ENCODE data around the gene BTG4. TPM values are rescaled to one million over a fixed set of nuclear protein-coding genes. Genes with fewer than 3 reads are reported as not detected.

Gene BTG4
- total and polyA plus RNA-seq, 9 of the 15 experiments (the other 6 are each of a cell fraction or from before 2014, with no cell fraction given) = not detected

DNA sequence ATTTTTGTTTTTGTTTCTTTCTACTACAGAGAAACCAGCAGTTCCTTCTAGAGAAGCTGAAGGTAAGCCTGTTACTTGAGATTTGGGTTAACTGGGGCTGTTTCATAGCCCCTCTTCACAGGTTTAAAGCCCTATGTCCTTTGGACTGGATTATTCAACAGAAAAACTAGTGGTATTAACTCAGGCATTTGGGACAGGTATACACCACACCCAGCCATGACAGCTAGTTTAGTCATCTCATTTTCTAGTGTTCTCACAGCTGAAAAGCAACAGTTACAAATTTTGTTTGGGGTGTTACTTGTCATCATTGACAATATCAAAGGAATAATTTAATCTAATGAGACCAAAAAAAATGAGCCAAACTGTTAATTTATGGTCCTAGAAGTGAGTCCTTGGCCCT lies 42.3 kb upstream of the BTG4 start:
- BruUV-seq (replicated peaks) = no TSS peak
- Histone ChIP-seq H3K9me1 (ENCODE audit: control insufficient read depth, insufficient read depth, low read length) (no peaks in the 10 kb centered on the region), H2AFZ (ENCODE audit: low read depth, low read length) (no peak overlapping the region), H3K9me3 (replicated peaks; ENCODE audit: control insufficient read depth, insufficient read depth, low read depth, low read length) (no peaks in the 10 kb centered on the region), H4K20me1 (replicated peaks; ENCODE audit: control insufficient read depth, insufficient read depth, low read length) (no peaks in the 10 kb centered on the region), H3K9ac (ENCODE audit: insufficient read depth in 1 of 2, low read depth in 2 of 2, low read length in 2 of 2) (no peak overlapping the region), H3K27me3 (ENCODE audit: control insufficient read depth in 2 of 2, insufficient read depth in 2 of 2, low read length in 2 of 2) (peaks cover 5 to 6% of the 10 kb centered on the region in 2 experiments; a peak in 4 of 5 replicates), H3K4me3 (no peak overlapping the region), H3K36me3 (ENCODE audit: control insufficient read depth, insufficient read depth, low read length) (no peaks in the 10 kb centered on the region), H3K4me1 (replicated peaks in 1 of 2; ENCODE audit: control insufficient read depth in 2 of 2, insufficient read depth in 2 of 2, low read length in 2 of 2) (no peaks in the 10 kb centered on the region), H3K27ac (ENCODE audit: extremely low read depth, low read depth, low read length) (no peak overlapping the region), H3K4me2 (ENCODE audit: insufficient read depth, low read length) (no peak overlapping the region), H3K79me2 (ENCODE audit: control insufficient read depth, insufficient read depth, low read length) (no peaks in the 10 kb centered on the region)
- intact Hi-C loops (cut with micrococcal nuclease) (no loop called here), in situ Hi-C loops (cut with MboI) (no loop called here)
- no peak for ATAC-seq
- TF ChIP-seq KHSRP (IDR thresholded peaks at IDR 0.05) (no peak), CHD4 (IDR thresholded peaks at IDR 0.05; ENCODE audit: insufficient read depth, insufficient replicate concordance, low read depth, low read length, poor library complexity, severe bottlenecking) (no peak), DDX20 (tag; IDR thresholded peaks at IDR 0.05; ENCODE audit: low read depth) (no peak), ZNF644 (tag; IDR thresholded peaks at IDR 0.05; ENCODE audit: low read depth) (no peak), FOXJ2 (tag; IDR thresholded peaks at IDR 0.05) (no peak)
- TF ChIP-seq, protein P1, sequence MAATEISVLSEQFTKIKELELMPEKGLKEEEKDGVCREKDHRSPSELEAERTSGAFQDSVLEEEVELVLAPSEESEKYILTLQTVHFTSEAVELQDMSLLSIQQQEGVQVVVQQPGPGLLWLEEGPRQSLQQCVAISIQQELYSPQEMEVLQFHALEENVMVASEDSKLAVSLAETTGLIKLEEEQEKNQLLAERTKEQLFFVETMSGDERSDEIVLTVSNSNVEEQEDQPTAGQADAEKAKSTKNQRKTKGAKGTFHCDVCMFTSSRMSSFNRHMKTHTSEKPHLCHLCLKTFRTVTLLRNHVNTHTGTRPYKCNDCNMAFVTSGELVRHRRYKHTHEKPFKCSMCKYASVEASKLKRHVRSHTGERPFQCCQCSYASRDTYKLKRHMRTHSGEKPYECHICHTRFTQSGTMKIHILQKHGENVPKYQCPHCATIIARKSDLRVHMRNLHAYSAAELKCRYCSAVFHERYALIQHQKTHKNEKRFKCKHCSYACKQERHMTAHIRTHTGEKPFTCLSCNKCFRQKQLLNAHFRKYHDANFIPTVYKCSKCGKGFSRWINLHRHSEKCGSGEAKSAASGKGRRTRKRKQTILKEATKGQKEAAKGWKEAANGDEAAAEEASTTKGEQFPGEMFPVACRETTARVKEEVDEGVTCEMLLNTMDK (IDR thresholded peaks at IDR 0.05; ENCODE audit: borderline replicate concordance, insufficient read depth, low read depth, low read length, poor library complexity, severe bottlenecking) = no peak
- TF ChIP-seq, protein P2, sequence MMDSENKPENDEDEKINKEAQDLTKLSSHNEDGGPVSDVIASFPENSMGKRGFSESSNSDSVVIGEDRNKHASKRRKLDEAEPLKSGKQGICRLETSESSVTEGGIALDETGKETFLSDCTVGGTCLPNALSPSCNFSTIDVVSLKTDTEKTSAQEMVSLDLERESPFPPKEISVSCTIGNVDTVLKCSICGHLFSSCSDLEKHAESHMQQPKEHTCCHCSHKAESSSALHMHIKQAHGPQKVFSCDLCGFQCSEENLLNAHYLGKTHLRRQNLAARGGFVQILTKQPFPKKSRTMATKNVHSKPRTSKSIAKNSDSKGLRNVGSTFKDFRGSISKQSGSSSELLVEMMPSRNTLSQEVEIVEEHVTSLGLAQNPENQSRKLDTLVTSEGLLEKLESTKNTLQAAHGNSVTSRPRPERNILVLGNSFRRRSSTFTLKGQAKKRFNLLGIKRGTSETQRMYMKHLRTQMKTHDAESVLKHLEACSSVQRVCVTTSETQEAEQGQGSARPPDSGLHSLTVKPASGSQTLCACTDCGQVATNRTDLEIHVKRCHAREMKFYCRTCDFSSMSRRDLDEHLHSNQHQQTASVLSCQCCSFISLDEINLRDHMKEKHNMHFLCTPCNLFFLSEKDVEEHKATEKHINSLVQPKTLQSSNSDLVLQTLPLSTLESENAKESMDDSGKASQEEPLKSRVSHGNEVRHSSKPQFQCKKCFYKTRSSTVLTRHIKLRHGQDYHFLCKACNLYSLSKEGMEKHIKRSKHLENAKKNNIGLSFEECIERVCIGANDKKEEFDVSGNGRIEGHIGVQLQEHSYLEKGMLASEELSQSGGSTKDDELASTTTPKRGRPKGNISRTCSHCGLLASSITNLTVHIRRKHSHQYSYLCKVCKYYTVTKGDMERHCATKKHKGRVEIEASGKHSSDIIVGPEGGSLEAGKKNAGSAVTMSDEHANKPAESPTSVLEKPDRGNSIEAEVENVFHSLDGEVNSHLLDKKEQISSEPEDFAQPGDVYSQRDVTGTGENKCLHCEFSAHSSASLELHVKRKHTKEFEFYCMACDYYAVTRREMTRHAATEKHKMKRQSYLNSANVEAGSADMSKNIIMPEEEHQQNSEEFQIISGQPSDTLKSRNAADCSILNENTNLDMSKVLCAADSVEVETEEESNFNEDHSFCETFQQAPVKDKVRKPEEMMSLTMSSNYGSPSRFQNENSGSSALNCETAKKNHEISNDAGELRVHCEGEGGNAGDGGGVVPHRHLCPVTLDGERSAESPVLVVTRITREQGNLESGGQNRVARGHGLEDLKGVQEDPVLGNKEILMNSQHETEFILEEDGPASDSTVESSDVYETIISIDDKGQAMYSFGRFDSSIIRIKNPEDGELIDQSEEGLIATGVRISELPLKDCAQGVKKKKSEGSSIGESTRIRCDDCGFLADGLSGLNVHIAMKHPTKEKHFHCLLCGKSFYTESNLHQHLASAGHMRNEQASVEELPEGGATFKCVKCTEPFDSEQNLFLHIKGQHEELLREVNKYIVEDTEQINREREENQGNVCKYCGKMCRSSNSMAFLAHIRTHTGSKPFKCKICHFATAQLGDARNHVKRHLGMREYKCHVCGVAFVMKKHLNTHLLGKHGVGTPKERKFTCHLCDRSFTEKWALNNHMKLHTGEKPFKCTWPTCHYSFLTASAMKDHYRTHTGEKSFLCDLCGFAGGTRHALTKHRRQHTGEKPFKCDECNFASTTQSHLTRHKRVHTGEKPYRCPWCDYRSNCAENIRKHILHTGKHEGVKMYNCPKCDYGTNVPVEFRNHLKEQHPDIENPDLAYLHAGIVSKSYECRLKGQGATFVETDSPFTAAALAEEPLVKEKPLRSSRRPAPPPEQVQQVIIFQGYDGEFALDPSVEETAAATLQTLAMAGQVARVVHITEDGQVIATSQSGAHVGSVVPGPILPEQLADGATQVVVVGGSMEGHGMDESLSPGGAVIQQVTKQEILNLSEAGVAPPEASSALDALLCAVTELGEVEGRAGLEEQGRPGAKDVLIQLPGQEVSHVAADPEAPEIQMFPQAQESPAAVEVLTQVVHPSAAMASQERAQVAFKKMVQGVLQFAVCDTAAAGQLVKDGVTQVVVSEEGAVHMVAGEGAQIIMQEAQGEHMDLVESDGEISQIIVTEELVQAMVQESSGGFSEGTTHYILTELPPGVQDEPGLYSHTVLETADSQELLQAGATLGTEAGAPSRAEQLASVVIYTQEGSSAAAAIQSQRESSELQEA (IDR thresholded peaks at IDR 0.05; ENCODE audit: low read depth) = no peak
- TF ChIP-seq, protein P3, sequence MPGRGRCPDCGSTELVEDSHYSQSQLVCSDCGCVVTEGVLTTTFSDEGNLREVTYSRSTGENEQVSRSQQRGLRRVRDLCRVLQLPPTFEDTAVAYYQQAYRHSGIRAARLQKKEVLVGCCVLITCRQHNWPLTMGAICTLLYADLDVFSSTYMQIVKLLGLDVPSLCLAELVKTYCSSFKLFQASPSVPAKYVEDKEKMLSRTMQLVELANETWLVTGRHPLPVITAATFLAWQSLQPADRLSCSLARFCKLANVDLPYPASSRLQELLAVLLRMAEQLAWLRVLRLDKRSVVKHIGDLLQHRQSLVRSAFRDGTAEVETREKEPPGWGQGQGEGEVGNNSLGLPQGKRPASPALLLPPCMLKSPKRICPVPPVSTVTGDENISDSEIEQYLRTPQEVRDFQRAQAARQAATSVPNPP (IDR thresholded peaks at IDR 0.05; ENCODE audit: borderline replicate concordance, insufficient read depth, insufficient read length) = no peak
- POLR2A ChIA-PET = no interaction called here
- CTCF ChIA-PET (ENCODE audit: low intra/inter-chr PET ratio) = interaction anchor here (0.7 kb wide), 1 partner anchor 12 kb away, joined by 3 read pairs; no protein-coding TSS in a partner anchor
- DNase-seq (ENCODE audit: extremely low read depth in 1 of 4, low spot score in 3 of 4) = no peak
- FAIRE-seq = no peak

Measured in K562 (cell line).